Parathyroid adenoma (tissue), 2 donors: ENCODE results near the gene ZDHHC4.

Source experiments
- H2AFZ ChIP-seq: fragments of 300-600 bp; sonication (generic); one replicate; pipeline ENCODE4 v1.7.0; 2017; ENCODE audit warnings: antibody characterized with exemption, mild to moderate bottlenecking
- H3K27ac ChIP-seq: fragments of 300-600 bp; sonication (generic); one replicate; pipeline ENCODE4 v1.7.0; 2017
- H3K27me3 ChIP-seq: fragments of 300-600 bp; sonication (generic); one replicate; pipeline ENCODE4 v1.7.0; 2017; ENCODE audit warnings: low read length; ENCODE audit not compliant: control insufficient read depth, insufficient read depth
- H3K36me3 ChIP-seq: fragments of 300-600 bp; sonication (generic); one replicate; pipeline ENCODE4 v1.7.0; 2017; ENCODE audit warnings: low read length; ENCODE audit not compliant: control insufficient read depth, insufficient read depth
- H3K4me1 ChIP-seq: fragments of 300-600 bp; sonication (generic); one replicate; pipeline ENCODE4 v1.7.0; 2017; ENCODE audit warnings: control low read depth
- H3K4me2 ChIP-seq: fragments of 300-600 bp; sonication (generic); one replicate; pipeline ENCODE4 v1.7.0; 2017; ENCODE audit warnings: low read length
- H3K4me3 ChIP-seq: fragments of 300-600 bp; sonication (generic); one replicate; pipeline ENCODE4 v1.7.0; 2017; ENCODE audit warnings: low read depth, low read length
- H3K79me2 ChIP-seq: fragments of 300-600 bp; sonication (generic); one replicate; pipeline ENCODE4 v1.7.0; 2017; ENCODE audit warnings: control low read depth
- H3K9ac ChIP-seq: fragments of 300-600 bp; sonication (generic); one replicate; pipeline ENCODE4 v1.7.0; 2017; ENCODE audit warnings: mild to moderate bottlenecking
- H3K9me3 ChIP-seq: fragments of 300-600 bp; sonication (generic); one replicate; pipeline ENCODE4 v1.7.0; 2017; ENCODE audit warnings: low read length; ENCODE audit not compliant: control insufficient read depth
- TF ChIP-seq, protein P1 (sequence below): fragments of 300-600 bp; sonication (generic); IDR thresholded peaks from one replicate; pipeline ENCODE4 v1.7.0; 2017; ENCODE audit warnings: antibody characterized with exemption, mild to moderate bottlenecking
- donor health status: primary hyperparathyroidism.

ZDHHC4 gene

DNA sequence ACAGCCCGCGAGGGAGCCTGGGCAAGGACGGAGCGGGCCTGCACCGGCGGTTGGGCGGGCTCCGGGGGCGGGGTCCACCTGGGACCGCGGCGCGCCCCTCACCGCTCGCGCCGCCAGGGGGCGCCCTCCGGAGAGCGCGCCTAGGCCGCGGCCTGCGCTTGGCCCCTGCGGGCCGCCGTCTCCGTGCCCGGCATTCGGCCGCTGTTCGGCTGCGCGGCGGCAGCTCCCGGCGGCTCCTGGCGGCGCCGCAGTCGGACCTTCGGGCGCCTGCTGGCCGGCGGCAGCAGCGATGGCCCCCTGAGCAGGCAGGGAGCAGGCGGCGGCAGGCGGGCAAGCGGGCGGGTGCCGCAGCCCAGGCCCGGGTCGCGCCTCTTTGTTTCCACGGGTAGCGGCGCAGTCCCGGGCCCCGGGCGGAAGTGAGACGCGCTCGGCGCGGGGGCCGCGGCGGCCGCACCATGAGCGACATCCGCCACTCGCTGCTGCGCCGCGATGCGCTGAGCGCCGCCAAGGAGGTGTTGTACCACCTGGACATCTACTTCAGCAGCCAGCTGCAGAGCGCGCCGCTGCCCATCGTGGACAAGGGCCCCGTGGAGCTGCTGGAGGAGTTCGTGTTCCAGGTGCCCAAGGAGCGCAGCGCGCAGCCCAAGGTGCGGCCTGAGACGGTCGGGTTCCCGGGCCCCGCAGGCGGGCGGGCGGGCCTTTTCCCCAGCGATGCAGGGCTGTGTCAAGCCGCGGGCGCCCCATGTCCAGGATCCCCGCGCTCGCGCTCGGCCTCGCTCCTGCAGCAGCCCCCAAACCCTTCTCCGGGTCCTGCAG is 12.8 kb downstream of the ZDHHC4 start, which contains the start of gene INTS15:
TSS of gene INTS15 (plus strand) at position 193 of the 816 bp plus-strand sequence. CDS start at position 456, 263 bp downstream.
- Histone ChIP-seq H3K4me3 (peak within 1 kb of the TSS; percentile 89), H3K4me1 (peaks cover 3% of the 10 kb centered on the region), H3K9me3 (no peaks in the 10 kb centered on the region), H3K79me2 (peaks cover 3% of the 10 kb centered on the region), H3K27ac (peak within 1 kb of the TSS; percentile 45), H3K9ac (no peak within 1 kb of the TSS), H3K36me3 (no peaks in the 10 kb centered on the region), H2AFZ (peak within 1 kb of the TSS; percentile 92), H3K4me2 (peak within 1 kb of the TSS; percentile 100), H3K27me3 (no peaks in the 10 kb centered on the region)
- TF ChIP-seq, protein P1, sequence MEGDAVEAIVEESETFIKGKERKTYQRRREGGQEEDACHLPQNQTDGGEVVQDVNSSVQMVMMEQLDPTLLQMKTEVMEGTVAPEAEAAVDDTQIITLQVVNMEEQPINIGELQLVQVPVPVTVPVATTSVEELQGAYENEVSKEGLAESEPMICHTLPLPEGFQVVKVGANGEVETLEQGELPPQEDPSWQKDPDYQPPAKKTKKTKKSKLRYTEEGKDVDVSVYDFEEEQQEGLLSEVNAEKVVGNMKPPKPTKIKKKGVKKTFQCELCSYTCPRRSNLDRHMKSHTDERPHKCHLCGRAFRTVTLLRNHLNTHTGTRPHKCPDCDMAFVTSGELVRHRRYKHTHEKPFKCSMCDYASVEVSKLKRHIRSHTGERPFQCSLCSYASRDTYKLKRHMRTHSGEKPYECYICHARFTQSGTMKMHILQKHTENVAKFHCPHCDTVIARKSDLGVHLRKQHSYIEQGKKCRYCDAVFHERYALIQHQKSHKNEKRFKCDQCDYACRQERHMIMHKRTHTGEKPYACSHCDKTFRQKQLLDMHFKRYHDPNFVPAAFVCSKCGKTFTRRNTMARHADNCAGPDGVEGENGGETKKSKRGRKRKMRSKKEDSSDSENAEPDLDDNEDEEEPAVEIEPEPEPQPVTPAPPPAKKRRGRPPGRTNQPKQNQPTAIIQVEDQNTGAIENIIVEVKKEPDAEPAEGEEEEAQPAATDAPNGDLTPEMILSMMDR = peak; percentile 51

GRCh38 chr7:6590645-6591110 is 13.4 kb downstream of the ZDHHC4 start:
- H3K4me3 ChIP-seq = peak overlapping the region; percentile 89
- H3K27ac ChIP-seq = peak overlapping the region; percentile 45
- peak overlapping the region; percentile 100 for H3K4me2 ChIP-seq
- H3K79me2 ChIP-seq = peaks cover 8% of the 10 kb centered on the region
- TF ChIP-seq, protein P1 = no peak
- no peaks in the 10 kb centered on the region for H3K27me3 ChIP-seq
- H3K9ac ChIP-seq = no peak overlapping the region
- H2AFZ ChIP-seq = peak overlapping the region; percentile 92
- H3K4me1 ChIP-seq = peaks cover 3% of the 10 kb centered on the region
- no peaks in the 10 kb centered on the region for H3K36me3 ChIP-seq
- no peaks in the 10 kb centered on the region for H3K9me3 ChIP-seq

DNA sequence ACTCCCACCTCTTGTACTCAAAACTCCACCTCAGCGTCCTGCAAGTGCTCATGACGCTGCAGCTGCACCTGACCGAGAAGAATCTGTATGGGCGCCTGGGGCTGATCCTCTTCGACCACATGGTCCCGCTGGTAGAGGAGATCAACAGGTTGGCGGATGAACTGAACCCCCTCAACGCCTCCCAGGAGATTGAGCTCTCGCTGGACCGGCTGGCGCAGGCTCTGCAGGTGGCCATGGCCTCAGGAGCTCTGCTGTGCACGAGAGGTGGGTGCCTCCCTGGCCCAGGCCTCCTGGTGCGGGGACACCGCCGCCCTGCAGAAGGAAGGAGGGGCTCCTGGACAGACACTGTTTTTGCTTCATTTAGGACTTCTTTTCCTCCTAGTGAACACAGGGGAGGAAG is 22.8 kb downstream of the ZDHHC4 start:
- H3K9ac ChIP-seq = no peak overlapping the region
- H3K79me2 ChIP-seq = peaks cover 17% of the 10 kb centered on the region
- no peak overlapping the region for H3K4me2 ChIP-seq
- H3K36me3 ChIP-seq = no peaks in the 10 kb centered on the region
- H3K27ac ChIP-seq = no peak overlapping the region
- no peaks in the 10 kb centered on the region for H3K27me3 ChIP-seq
- no peak overlapping the region for H2AFZ ChIP-seq
- TF ChIP-seq, protein P1 = no peak
- H3K4me3 ChIP-seq = no peak overlapping the region
- no peaks in the 10 kb centered on the region for H3K4me1 ChIP-seq
- no peaks in the 10 kb centered on the region for H3K9me3 ChIP-seq

DNA sequence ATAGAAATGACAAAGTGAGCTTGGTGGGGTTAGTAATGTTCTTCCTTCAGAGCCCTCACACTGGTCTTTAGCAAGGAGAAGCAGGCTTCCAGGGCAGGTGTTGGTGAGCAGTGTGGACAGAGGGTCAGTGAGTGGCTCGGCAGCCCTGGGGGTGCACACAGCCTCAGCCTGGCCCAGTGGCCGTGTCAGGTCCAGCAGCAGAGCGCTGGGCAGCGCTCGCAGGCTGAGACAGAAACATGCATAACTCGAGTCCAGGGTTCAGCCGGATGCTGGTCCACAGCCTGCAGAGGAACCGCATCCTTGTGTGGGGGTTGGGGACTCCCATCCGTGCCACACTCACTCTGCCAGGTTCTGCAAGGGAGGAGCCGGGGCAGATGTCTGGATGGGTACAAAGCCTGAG is 27.2 kb downstream of the ZDHHC4 start:
- Histone ChIP-seq H2AFZ (no peak overlapping the region), H3K9ac (no peak overlapping the region)

More for the DNA sequence above, 27.2 kb downstream of the ZDHHC4 start:
- no peaks in the 10 kb centered on the region for H3K4me1 ChIP-seq
- no peak overlapping the region for H3K4me3 ChIP-seq
- TF ChIP-seq, protein P1 = no peak
- H3K9me3 ChIP-seq = no peaks in the 10 kb centered on the region
- no peak overlapping the region for H3K4me2 ChIP-seq
- no peak overlapping the region for H3K27ac ChIP-seq
- no peaks in the 10 kb centered on the region for H3K36me3 ChIP-seq
- peaks cover 5% of the 10 kb centered on the region for H3K79me2 ChIP-seq
- no peaks in the 10 kb centered on the region for H3K27me3 ChIP-seq
